GM12864 (cell line): ENCODE results near the gene ERCC8.

Experiments used
- DNase-seq: peaks from one replicate; pipeline ENCODE4 v3.0.0-alpha.2; 2011; ENCODE audit warnings: low read depth
- H3K4me3 ChIP-seq: 2 replicates; pipeline ENCODE4 v1.5.1; 2011; ENCODE audit warnings: mild to moderate bottlenecking, low read depth, low read length, control low read depth
- TF ChIP-seq, protein P1 (sequence below): IDR thresholded peaks from 2 replicates; pipeline ENCODE4 v1.5.1; 2011; ENCODE audit warnings: low read depth, mild to moderate bottlenecking, moderate library complexity, low read length, control low read depth, inconsistent platforms; ENCODE audit errors: missing control alignments

Gene ERCC8

GRCh38 chr5:60958088-60958487 is 13.2 kb upstream of the ERCC8 start:
- no peak overlapping the region for H3K4me3 ChIP-seq
- TF ChIP-seq, protein P1, sequence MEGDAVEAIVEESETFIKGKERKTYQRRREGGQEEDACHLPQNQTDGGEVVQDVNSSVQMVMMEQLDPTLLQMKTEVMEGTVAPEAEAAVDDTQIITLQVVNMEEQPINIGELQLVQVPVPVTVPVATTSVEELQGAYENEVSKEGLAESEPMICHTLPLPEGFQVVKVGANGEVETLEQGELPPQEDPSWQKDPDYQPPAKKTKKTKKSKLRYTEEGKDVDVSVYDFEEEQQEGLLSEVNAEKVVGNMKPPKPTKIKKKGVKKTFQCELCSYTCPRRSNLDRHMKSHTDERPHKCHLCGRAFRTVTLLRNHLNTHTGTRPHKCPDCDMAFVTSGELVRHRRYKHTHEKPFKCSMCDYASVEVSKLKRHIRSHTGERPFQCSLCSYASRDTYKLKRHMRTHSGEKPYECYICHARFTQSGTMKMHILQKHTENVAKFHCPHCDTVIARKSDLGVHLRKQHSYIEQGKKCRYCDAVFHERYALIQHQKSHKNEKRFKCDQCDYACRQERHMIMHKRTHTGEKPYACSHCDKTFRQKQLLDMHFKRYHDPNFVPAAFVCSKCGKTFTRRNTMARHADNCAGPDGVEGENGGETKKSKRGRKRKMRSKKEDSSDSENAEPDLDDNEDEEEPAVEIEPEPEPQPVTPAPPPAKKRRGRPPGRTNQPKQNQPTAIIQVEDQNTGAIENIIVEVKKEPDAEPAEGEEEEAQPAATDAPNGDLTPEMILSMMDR = no peak
- DNase-seq = no peak

GRCh38 chr5:60955239-60955638 is 10.4 kb upstream of the ERCC8 start:
- no peak for DNase-seq
- TF ChIP-seq, protein P1 = no peak
- H3K4me3 ChIP-seq = no peak overlapping the region

- TF ChIP-seq, protein P1 = no peak
- DNase-seq = no peak
Observed at GRCh38 chr5:60948738-60949137, 3.9 kb upstream of the ERCC8 start.

GRCh38 chr5:60945813-60946187 is 930 bp upstream of the ERCC8 start:
- TF ChIP-seq, protein P1 = no peak
- peak; percentile 13 for DNase-seq
- H3K4me3 ChIP-seq = peak overlapping the region; percentile 85

More at GRCh38 chr5:60948738-60949137, 3.9 kb upstream of the ERCC8 start:
- no peak overlapping the region for H3K4me3 ChIP-seq

- TF ChIP-seq, protein P1 = no peak
- DNase-seq = no peak
- no peak overlapping the region for H3K4me3 ChIP-seq
Observed at GRCh38 chr5:60943624-60944023, 1.2 kb downstream of the ERCC8 start.

- no peak for DNase-seq
- TF ChIP-seq, protein P1 = no peak
- no peak overlapping the region for H3K4me3 ChIP-seq
Observed at GRCh38 chr5:60929024-60929423, 15.8 kb downstream of the ERCC8 start.

DNA sequence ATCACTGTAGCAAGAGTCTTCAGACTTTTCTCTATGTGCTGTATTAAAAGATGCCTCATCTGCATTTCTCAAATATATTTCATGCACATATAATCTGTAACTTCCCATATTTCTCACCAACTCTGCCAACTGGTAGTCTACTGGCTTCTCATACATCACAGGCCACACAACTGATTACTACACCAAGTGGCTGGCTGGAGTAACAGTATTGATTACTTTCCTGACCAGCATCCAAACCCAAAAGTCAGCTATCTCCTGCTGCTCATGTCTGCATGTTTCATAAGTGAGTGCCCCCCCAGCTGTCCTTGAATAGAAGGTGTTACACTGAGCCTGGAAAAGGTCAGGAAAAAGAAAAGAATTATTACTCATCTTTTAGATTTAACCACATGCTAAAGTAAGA is 17.4 kb downstream of the ERCC8 start:
- DNase-seq = no peak
- TF ChIP-seq, protein P1 = no peak

More for the DNA sequence above, 17.4 kb downstream of the ERCC8 start:
- H3K4me3 ChIP-seq = no peak overlapping the region
